ENCODE measurements around the gene GPRC5A.

The GPRC5A gene

DNA sequence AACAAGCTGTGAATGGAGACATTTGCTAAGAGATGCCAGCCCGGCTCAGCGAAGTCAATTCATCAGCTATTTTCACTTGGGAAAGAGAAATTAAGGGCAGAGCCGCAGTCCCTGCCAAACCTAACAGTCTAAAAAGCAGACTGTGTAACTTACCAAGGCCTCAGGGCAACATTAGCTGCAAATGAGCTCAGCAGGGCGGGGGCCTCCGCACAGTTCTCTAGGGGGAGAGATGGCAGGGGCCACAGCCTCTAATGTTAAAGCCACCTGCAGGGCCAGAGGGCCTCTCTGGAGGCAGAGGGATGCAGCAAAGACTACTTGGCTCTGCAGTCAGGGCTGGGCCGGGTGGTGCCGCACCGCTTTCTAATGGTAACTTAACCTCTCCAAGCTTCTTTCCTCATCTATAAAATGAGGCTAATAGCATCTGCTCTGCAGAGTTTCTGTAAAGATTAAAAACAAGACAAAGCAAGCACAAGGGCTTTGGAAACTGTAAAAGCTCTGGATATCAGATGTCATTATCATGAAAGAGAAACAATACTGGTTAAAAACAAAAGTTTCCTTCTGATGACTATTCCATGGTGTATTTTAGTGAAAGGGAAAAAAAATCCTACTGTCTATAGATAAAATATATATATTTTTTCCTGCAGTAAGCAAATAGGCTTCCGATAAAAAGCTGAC is 13.4 kb upstream of the GPRC5A start:
- no peaks in the 10 kb centered on the region for H3K9me3 Mint-ChIP-seq
- H3K4me1 Mint-ChIP-seq, result peaks cover 7% of the 10 kb centered on the region
- no peak overlapping the region for H3K27ac Mint-ChIP-seq
- H3K36me3 Mint-ChIP-seq, result no peaks in the 10 kb centered on the region
- no peak for DNase-seq (ENCODE audit: low spot score in 2 of 2)
- no peak overlapping the region for H3K4me3 Mint-ChIP-seq
- ATAC-seq, result no peak

DNA sequence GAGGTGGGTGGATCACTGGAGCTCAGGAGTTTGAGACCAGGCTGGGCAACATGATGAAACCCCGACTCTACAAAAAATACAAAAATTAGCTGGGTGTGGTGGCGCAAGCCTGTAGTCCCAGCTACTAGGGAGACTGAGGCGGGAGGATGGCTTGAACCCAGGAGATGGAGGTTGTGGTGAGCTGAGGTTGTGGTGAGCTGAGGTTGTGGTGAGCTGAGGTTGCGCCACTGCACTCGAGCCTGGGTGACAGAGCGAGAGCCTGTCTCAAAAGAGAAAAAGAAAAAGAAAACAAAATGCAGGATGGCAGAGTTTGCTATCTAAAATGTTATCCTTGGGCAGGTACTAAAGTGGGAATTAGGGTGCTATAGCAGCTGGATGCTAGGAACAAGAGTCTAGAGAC is 10.8 kb upstream of the GPRC5A start:
- Mint-ChIP-seq H3K36me3 (no peaks in the 10 kb centered on the region), H3K4me3 (no peak overlapping the region), H3K27ac (no peak overlapping the region), H3K4me1 (peaks cover 7% of the 10 kb centered on the region), H3K9me3 (no peaks in the 10 kb centered on the region)
- DNase-seq (ENCODE audit: low spot score in 2 of 2), result no peak
- ATAC-seq, result peak; percentile 39

DNA sequence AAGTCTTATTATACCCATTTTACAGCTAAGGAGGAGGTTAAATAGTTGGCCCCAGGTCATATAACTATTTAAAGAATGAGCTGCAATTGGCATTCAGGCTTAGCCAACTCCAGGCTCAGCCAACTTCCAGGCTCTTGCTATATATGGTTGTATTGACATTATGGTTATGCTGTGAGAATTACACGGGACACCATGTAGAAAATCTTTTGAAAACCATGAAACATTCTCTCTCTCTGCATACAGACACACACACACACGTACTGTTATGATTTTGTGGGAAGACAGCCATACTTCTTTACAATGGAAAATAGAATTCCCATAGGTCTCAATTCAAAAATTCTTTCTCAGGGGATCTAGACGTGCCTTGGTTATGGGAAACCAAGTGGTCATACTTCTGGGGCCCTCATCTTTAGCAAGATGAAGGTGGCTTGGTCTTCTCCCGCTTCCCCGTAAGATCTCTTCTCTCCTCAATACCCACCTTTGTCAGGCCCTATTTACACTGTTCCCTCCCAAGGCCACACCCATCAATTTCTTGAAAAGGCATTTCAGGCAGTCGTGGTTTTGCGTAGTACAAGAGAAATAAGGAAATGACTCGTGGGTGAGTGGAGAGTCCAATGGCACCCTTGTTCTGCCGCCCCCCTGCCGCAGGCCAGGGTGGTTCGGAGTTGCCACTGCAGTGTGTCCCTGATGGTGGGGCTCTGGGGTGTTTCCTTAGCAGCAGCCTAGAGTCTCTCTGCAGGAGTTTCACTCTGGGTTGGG is 10.0 kb upstream of the GPRC5A start:
- peaks cover 7% of the 10 kb centered on the region for H3K4me1 Mint-ChIP-seq
- ATAC-seq (peak; percentile 61), DNase-seq (ENCODE audit: low spot score in 2 of 2) (no peak)

DNA sequence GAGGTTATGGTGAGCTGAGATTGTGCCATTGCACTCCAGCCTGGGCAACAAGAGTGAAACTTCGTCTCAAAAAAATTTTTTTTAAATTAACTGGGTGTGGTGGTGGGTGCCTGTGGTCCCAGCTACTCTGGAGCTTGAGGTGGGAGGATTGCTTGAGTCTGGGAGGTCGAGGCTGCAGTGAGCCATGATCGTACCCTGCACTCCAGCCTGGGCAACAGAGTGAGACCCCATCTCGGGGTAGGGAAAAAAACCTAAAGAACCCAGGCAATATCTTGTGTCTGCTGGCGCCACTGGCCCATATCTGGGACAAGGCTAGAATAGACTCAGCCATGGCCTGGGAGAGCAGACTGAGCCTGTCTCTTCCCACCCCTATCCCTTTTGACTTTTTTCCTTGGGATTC is 9.1 kb upstream of the GPRC5A start:
- no peak for DNase-seq (ENCODE audit: low spot score in 2 of 2)
- no peaks in the 10 kb centered on the region for H3K36me3 Mint-ChIP-seq
- H3K27ac Mint-ChIP-seq, result no peak overlapping the region
- no peaks in the 10 kb centered on the region for H3K9me3 Mint-ChIP-seq
- no peak overlapping the region for H3K4me3 Mint-ChIP-seq
- H3K4me1 Mint-ChIP-seq, result peaks cover 7% of the 10 kb centered on the region
- no peak for ATAC-seq

More for the DNA sequence above, 10.0 kb upstream of the GPRC5A start:
- no peaks in the 10 kb centered on the region for H3K36me3 Mint-ChIP-seq
- H3K27ac Mint-ChIP-seq, result no peak overlapping the region
- no peaks in the 10 kb centered on the region for H3K9me3 Mint-ChIP-seq
- H3K4me3 Mint-ChIP-seq, result no peak overlapping the region

DNA sequence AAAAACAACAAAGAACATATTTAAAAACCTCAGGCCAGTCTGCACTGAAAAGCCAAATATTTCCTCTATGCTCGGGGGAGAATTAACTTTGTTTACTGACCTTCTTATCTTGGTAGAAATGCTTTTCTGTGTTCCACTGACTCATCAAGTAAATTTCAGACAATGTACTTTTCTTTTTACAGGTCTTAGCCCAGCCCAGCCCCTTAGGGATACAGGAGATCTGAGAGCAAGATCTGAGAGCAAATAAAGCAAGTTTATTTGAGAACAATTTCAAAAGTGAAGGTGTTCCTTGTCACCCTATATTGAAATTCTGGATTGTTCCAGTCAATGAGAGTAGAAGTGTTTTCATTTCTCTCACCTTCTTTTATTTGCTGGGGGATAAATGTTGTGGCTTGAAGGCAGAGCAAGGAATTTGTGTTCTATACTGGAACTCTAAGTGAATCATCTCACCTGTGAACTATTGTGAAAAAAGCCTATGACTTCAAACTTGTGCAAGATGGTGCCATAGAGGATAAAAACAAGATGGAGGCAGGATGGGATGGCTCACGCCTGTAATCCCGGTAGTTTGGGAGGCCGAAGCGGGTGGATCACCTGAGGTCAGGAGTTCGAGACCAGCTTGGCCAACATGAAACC is 7.9 kb upstream of the GPRC5A start:
- H3K4me3 Mint-ChIP-seq, result no peak overlapping the region
- ATAC-seq (no peak), DNase-seq (ENCODE audit: low spot score in 2 of 2) (no peak)
- H3K9me3 Mint-ChIP-seq, result no peaks in the 10 kb centered on the region
- no peaks in the 10 kb centered on the region for H3K36me3 Mint-ChIP-seq
- no peak overlapping the region for H3K27ac Mint-ChIP-seq
- peaks cover 7% of the 10 kb centered on the region for H3K4me1 Mint-ChIP-seq

DNA sequence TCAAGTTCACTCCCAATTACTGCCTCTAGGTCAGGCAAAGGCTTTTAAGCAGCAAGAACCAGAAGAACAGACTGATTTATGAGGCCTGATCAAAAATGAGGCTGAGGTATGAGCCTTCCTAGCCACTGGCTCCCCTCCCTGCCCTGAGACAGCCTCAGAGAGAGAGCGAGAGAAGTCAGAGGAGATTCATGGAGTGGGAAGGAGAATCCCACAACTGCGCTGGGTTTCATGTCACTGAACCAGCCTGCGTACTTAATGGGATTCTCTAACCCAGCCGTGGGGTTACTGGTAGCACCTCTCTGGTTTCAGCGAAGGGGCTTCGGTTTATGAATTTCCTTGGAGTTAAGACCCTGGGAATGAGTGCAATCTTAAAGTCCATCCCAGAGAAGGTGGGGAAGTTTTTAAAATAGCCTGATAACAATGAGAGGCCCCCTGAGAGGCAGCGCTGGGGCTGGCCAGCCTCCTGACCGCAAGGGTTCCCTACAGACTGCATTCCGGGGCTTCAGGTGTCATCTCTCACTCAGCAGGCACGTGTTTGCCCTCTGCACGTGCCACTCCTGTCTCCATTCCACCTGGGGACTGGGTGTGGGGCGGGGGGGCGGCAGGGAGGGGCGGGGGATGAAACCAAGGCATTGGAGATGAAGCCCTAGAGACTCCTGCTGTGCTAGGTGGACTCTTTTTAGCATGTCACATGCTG is 6.1 kb upstream of the GPRC5A start:
- Mint-ChIP-seq H3K4me3 (no peak overlapping the region), H3K36me3 (no peaks in the 10 kb centered on the region), H3K4me1 (peaks cover 7% of the 10 kb centered on the region), H3K27ac (no peak overlapping the region), H3K9me3 (no peaks in the 10 kb centered on the region)
- no peak for ATAC-seq
- DNase-seq (ENCODE audit: low spot score in 2 of 2), result no peak

DNA sequence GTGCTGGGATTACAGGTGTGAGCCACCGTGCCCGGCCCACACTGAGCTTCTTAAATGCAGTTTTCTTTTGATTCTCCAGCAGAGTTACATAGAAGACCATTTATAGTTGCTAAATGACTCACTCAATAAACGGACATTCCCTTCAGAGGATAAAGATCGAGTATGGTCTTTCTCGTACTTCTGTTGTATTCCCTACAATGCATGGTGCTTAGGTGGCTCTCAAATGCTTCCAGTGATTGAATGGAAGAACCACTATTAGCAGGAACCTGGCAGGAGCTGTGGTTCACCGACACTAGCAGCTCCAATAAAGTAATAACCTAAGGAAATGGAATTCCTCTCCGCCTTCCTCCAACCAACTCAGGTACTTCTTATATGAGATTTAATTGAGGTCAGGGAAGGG is 3.9 kb upstream of the GPRC5A start:
- H3K27ac Mint-ChIP-seq, result no peak overlapping the region
- ATAC-seq (no peak), DNase-seq (ENCODE audit: low spot score in 2 of 2) (no peak)
- no peaks in the 10 kb centered on the region for H3K9me3 Mint-ChIP-seq
- H3K36me3 Mint-ChIP-seq, result no peaks in the 10 kb centered on the region
- H3K4me3 Mint-ChIP-seq, result no peak overlapping the region
- H3K4me1 Mint-ChIP-seq, result peaks cover 13% of the 10 kb centered on the region

DNA sequence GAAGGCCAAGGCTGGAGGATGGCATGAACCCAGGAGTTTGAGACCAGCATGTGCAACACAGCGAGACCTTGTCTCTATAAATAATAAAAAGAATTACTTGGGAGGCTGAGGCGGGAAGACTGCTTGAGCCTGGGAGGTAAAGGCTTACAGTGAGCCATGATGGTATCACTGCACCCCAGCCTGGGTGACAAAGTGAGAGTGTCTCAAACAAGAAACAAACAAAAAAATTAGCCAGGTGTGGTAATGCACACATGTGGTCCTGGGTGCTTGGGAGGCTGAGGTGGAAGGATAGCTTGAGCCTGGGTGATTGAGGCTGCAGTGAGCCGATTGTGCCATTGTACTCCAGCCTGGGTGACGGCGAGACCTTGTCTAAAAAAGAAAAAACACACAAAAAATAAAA is 1.7 kb upstream of the GPRC5A start:
- Mint-ChIP-seq H3K4me1 (peaks cover 13% of the 10 kb centered on the region), H3K9me3 (no peaks in the 10 kb centered on the region), H3K36me3 (no peaks in the 10 kb centered on the region), H3K27ac (no peak overlapping the region), H3K4me3 (no peak overlapping the region)
- no peak for DNase-seq (ENCODE audit: low spot score in 2 of 2)
- no peak for ATAC-seq

DNA sequence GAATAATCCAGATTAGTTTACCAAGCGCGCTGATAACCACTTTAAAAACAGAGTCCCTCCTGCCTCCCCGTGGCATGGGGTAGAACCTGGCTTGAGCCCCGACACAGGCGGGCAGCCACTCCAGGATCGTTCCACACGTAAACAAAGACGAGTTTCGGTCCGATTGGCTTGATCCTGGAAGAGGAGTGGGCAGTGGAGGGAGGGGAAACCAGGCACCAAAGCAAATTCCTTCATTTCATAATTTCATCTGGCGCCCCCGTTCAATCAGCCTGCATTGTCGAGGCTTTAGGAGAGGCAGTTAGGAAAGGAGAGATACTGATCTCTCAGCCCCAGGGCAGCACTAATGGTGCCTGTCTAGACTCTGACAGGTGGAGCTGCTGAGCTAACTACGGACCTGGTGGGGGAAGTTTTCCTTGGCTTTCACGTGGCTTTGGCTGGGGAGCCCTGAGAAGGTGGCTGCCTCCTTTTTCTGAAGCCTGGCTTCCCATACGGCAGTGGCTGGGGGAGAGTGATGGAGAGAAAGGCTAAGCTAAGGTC is 751 bp upstream of the GPRC5A start:
- H3K9me3 Mint-ChIP-seq, result no peaks in the 10 kb centered on the region
- no peak overlapping the region for H3K27ac Mint-ChIP-seq
- peaks cover 13% of the 10 kb centered on the region for H3K4me1 Mint-ChIP-seq
- DNase-seq (ENCODE audit: low spot score in 2 of 2), result no peak
- no peaks in the 10 kb centered on the region for H3K36me3 Mint-ChIP-seq
- H3K4me3 Mint-ChIP-seq, result peak overlapping the region; percentile 64
- ATAC-seq, result peak; percentile 56

DNA sequence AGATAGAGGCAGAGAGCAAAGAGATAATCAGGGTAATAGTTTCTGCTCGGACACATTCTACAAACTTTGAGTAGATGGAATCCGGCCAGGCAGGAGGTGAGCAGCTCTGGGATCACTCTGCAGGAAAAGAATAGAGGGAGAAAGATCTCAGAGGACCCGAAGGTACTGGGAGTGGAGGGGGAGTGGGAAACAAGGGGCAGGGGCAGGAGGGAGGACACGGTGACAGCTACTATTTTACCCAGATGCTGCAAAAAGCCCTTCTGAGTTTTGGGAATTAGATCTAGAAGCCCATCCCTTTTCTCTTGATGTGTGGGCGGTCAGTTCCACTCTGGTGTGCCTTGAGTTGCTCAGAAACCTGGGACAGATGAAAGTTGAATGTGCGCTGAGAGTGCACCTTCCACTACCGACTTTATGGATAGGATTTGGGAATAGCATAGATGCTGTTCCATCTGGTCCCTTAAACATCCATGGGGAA is 556 bp downstream of the GPRC5A start:
- Mint-ChIP-seq H3K9me3 (no peaks in the 10 kb centered on the region), H3K27ac (no peak overlapping the region), H3K36me3 (no peaks in the 10 kb centered on the region), H3K4me1 (peaks cover 13% of the 10 kb centered on the region), H3K4me3 (peak overlapping the region; percentile 64)
- no peak for DNase-seq (ENCODE audit: low spot score in 2 of 2)
- no peak for ATAC-seq

DNA sequence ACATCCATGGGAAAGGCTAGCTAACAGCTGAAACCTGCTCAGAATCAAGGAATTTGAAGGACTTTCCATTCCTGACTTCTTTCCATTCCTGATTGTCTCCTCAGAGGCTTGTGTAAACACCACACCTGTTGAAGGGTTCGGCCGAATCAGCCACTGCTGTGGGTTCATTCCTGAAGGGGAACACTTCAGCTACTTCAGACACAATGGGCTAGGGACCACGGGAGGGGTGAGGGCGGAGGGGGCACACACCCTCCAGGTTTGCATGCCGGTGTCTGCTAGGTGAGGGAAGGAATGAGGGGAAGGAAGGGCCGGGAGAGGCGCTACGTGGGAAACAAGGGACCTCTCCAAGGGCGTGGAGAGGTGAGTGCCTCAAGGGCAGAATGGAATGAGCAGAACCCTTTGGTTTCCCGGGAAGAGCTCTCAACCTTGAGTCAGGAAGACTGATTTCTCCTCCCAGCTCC is 1.3 kb downstream of the GPRC5A start:
- H3K4me1 Mint-ChIP-seq, result peaks cover 13% of the 10 kb centered on the region
- ATAC-seq (no peak), DNase-seq (ENCODE audit: low spot score in 2 of 2) (no peak)
- H3K27ac Mint-ChIP-seq, result no peak overlapping the region
- H3K4me3 Mint-ChIP-seq, result no peak overlapping the region
- no peaks in the 10 kb centered on the region for H3K36me3 Mint-ChIP-seq
- no peaks in the 10 kb centered on the region for H3K9me3 Mint-ChIP-seq

DNA sequence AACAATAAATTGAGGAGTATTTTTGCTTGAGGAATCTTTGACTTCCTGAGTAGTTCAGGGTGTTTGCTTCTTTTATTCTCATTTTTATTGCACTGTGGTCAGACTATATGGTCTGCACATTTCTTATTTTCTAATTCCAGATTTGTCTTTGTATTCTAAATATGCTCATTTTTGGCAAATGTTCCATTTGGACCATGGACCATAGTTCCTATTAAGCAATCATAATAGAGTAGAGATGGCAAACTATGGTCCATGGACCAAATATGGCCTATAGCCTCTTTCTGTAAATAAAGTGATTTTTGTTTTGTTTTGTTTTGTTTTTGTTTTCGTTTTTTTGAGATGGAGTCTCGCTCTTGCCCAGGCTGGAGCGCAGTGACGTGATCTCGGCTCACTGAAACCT is 2.1 kb downstream of the GPRC5A start:
- Mint-ChIP-seq H3K27ac (no peak overlapping the region), H3K36me3 (no peaks in the 10 kb centered on the region), H3K4me3 (no peak overlapping the region), H3K9me3 (no peaks in the 10 kb centered on the region), H3K4me1 (peaks cover 13% of the 10 kb centered on the region)
- DNase-seq (ENCODE audit: low spot score in 2 of 2) (no peak), ATAC-seq (no peak)

DNA sequence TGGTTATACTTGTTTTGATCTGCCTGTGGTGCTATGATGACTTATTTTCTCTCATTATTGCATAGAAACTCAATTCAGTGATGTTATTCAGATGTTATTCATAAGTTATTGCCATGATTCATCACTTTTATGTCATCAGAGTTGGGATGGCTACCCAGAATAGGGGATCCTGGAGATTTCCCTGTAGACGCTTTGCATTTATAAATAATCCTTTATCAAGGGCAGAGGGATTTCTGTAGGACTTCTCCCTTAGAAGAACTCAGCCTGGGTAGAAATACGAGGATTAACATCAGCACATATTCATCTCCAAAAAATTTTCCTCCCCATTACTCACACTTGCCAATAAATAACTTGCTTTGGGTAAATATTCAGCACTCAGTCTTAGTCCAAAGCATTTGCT is 4.9 kb downstream of the GPRC5A start:
- Mint-ChIP-seq H3K27ac (no peak overlapping the region), H3K4me3 (no peak overlapping the region), H3K9me3 (no peaks in the 10 kb centered on the region), H3K4me1 (peaks cover 22% of the 10 kb centered on the region), H3K36me3 (no peaks in the 10 kb centered on the region)
- DNase-seq (ENCODE audit: low spot score in 2 of 2), result no peak
- no peak for ATAC-seq

DNA sequence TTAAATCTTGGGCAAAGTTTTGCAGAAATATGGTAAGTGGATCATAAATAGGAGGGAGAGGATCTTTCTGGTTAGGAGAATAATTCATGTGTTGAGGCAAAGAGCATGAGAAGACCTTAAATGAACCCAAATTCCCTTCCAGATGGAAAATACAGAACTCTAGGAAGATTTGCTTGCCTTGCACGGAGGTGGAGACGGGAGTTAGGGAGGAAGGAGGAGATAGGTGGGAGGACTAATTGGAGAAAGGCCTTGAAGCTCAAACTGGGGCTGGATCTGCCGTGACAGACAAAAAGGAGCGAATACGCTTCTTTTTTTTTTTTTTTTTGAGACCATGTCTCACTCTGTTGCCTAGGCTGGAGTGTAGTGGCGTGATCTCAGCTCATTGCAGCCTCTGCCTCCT is 5.9 kb downstream of the GPRC5A start:
- Mint-ChIP-seq H3K4me3 (no peak overlapping the region), H3K9me3 (no peaks in the 10 kb centered on the region), H3K4me1 (peaks cover 16% of the 10 kb centered on the region), H3K36me3 (no peaks in the 10 kb centered on the region), H3K27ac (no peak overlapping the region)
- no peak for DNase-seq (ENCODE audit: low spot score in 2 of 2)
- no peak for ATAC-seq

DNA sequence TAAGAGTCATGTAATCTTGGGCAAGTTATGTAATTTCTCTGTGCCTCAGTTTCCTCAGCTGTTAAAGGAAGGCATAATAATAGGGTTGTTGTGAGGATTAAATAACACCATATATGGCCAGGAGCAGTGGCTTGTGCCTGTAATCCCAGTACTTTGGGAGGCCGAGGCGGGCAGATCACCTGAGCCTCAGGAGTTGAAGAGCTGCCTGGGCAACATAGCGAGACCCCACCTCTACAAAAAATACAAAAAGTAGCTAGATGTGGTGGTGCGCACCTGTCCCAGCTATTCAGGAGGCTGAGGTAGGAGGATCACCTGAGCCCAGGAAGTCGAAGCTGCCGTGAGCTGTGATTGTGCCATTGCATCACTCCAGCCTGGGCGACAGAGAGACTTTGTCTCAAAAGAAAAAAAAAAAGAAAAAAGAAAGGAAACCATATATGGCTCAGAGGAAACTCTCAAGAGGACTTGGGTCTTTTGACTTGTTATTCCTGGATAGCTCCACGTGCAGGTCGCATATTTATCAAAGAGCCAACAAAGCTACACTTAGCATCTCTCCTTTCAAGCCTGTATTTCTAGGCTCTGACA is 6.9 kb downstream of the GPRC5A start:
- Mint-ChIP-seq H3K4me1 (peaks cover 16% of the 10 kb centered on the region), H3K36me3 (no peaks in the 10 kb centered on the region), H3K9me3 (no peaks in the 10 kb centered on the region), H3K27ac (no peak overlapping the region), H3K4me3 (no peak overlapping the region)
- no peak for DNase-seq (ENCODE audit: low spot score in 2 of 2)
- ATAC-seq, result no peak
